ENCODE results near the gene WDFY3.

Gene WDFY3

DNA sequence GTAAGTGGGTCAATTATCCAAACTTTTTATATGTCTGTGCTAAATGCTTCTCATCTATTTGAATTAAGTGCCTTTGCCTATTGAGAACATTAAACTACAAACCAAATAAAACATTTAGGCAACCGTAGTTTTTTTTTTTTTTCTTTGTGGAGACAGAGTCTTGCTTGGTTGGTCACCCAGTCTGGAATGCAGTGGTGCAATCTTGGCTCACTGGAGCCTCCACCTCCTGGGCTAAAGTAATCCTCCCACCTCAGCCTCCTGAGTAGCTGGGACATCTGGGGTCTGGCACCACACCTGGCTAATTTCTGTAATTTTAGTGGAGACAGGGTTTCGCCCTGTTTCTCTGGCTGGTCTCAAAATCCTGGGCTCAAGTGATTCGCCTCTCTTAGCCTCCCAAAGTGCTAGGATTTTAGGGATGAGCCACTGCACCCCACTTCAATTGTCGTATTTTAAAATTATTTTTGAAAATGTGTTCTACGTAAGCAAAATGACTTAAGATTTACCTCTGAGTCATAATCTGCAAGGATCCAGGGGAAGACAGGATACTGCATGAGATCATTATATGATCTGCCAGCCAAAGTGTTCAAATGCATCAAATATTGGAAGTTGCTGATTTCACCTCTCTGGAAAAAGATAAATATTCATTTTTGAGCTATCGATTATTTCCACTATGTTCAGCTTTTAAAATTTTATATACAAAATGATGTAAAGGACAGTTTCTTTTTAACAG lies 257.9 kb downstream of the WDFY3 start:
- in situ Hi-C loops (cut with MboI; ENCODE audit: low sequenced_read_pairs, unreplicated experiment): no loop called here
- no peak for DNase-seq (ENCODE audit: low spot score)
- TF ChIP-seq, protein P1, sequence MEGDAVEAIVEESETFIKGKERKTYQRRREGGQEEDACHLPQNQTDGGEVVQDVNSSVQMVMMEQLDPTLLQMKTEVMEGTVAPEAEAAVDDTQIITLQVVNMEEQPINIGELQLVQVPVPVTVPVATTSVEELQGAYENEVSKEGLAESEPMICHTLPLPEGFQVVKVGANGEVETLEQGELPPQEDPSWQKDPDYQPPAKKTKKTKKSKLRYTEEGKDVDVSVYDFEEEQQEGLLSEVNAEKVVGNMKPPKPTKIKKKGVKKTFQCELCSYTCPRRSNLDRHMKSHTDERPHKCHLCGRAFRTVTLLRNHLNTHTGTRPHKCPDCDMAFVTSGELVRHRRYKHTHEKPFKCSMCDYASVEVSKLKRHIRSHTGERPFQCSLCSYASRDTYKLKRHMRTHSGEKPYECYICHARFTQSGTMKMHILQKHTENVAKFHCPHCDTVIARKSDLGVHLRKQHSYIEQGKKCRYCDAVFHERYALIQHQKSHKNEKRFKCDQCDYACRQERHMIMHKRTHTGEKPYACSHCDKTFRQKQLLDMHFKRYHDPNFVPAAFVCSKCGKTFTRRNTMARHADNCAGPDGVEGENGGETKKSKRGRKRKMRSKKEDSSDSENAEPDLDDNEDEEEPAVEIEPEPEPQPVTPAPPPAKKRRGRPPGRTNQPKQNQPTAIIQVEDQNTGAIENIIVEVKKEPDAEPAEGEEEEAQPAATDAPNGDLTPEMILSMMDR (IDR thresholded peaks at IDR 0.05; ENCODE audit: borderline replicate concordance, control extremely low read depth, extremely low read depth, insufficient read depth, missing control alignments): no peak

DNA sequence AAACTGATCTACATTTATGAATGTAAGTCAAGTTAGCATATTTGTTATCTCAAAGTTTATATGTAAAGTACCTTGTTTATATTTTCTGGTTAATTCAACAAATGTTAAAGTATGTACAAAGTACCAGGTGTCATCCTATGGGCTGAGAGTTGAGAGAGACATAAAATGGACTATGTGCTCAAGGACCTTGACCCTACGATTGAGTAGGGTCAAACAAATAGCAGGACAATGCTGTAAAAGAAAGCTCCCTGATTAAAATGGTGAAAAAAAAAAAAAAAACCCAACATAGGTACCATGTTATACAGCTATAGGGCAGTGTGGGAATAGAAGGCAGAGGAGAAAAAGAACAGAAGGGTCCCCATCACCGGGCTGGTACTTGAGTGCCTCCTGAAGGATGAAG lies 260.2 kb downstream of the WDFY3 start:
- DNase-seq (ENCODE audit: low spot score): no peak
- in situ Hi-C loops (cut with MboI; ENCODE audit: low sequenced_read_pairs, unreplicated experiment): no loop called here
- TF ChIP-seq, protein P1 (IDR thresholded peaks at IDR 0.05; ENCODE audit: borderline replicate concordance, control extremely low read depth, extremely low read depth, insufficient read depth, missing control alignments): no peak

DNA sequence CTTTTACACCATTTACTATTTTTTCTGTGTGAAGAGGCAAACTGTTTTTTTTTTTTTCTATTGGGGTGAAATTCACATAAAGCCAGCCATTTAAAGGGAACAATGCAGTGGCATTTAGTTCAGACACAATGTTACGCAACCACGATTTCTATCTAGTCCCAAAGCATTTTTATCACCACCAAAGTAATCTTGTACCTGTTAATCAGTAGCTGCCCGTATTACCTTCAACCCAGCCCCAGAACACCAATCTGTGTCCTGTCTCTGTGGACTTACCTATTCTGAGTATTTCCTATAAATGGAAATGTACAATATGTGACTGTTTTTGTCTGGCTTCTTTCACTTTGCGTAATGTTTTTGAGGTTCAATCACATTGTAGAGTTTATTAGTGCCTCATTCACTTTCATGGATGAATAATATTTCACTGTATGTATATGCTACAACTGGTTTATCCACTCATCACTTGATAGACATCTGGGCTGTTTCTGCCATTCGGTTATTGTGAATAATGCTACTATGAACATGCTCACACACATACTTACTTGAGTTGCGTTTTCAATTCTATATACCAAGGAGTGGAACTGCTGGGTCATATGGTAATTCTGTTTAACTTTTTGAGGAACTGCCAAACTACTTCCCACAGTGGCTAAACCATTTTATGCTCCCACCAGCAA lies 267.4 kb downstream of the WDFY3 start:
- DNase-seq (ENCODE audit: low spot score): no peak
- in situ Hi-C loops (cut with MboI; ENCODE audit: low sequenced_read_pairs, unreplicated experiment): no loop called here
- TF ChIP-seq, protein P1 (IDR thresholded peaks at IDR 0.05; ENCODE audit: borderline replicate concordance, control extremely low read depth, extremely low read depth, insufficient read depth, missing control alignments): no peak

- DNase-seq (ENCODE audit: low spot score): no peak
- TF ChIP-seq, protein P1 (IDR thresholded peaks at IDR 0.05; ENCODE audit: borderline replicate concordance, control extremely low read depth, extremely low read depth, insufficient read depth, missing control alignments): no peak
- in situ Hi-C loops (cut with MboI; ENCODE audit: low sequenced_read_pairs, unreplicated experiment): no loop called here
Measured at GRCh38 chr4:84697615-84698201, 268.8 kb downstream of the WDFY3 start.

GRCh38 chr4:84697159-84697558 lies 269.3 kb downstream of the WDFY3 start:
- DNase-seq (ENCODE audit: low spot score): no peak
- TF ChIP-seq, protein P1 (IDR thresholded peaks at IDR 0.05; ENCODE audit: borderline replicate concordance, control extremely low read depth, extremely low read depth, insufficient read depth, missing control alignments): no peak
- in situ Hi-C loops (cut with MboI; ENCODE audit: low sequenced_read_pairs, unreplicated experiment): no loop called here

DNA sequence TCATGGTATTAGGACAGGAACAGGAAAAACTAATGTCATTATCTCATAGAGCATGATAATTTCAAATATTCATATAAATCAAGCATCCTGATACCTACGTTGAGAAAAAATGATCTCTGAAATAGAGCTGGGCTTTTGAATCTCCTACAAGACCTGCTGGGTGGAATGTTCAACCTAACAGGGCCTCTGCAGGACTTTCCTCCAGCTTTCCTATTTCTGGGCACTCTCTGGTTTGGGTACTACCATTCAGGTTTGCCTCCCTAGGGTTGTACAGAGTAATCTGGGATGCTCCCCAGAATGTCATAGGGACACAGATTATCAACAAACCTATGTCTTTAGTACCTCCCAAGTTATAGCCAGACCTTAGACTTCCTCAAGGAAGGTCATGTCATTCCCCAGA lies 274.7 kb downstream of the WDFY3 start:
- DNase-seq (ENCODE audit: low spot score): no peak
- in situ Hi-C loops (cut with MboI; ENCODE audit: low sequenced_read_pairs, unreplicated experiment): no loop called here
- TF ChIP-seq, protein P1 (IDR thresholded peaks at IDR 0.05; ENCODE audit: borderline replicate concordance, control extremely low read depth, extremely low read depth, insufficient read depth, missing control alignments): no peak

All from GM13976 (cell line).